Breast epithelium (tissue), 4 donors: Measurements from ENCODE around the gene CD200R1. TPM values are rescaled to one million over a fixed set of nuclear protein-coding genes. Genes with fewer than 3 reads are reported as not detected.
"Not testable (repeated sequence)": the region's sequence is repeated elsewhere in the genome, so short reads cannot be mapped to it uniquely, and the experiment has no call there.

Experiments
- DNase-seq, 2 donors: peaks; one replicate each; pipeline ENCODE4 v3.0.0-alpha.2; 2019; ENCODE audit warnings: low spot score in 2 of 2
- H3K27ac ChIP-seq, 2 donors: fragments of 200-600 bp; sonication (generic) in 1 of 2; one replicate each; pipeline ENCODE4 v1.5.1; 2016 to 2019; ENCODE audit warnings: mild to moderate bottlenecking in 1 of 2
- H3K27me3 ChIP-seq, 2 donors: fragments of 200-600 bp; sonication (generic) in 1 of 2; one replicate each; pipeline versions ENCODE4 v1.5.1 to v1.6.0; 2017 to 2019; ENCODE audit warnings: control low read depth in 1 of 2, mild to moderate bottlenecking in 1 of 2
- H3K36me3 ChIP-seq: fragments of 200-600 bp; one replicate; pipeline ENCODE4 v1.5.1; 2019
- H3K4me1 ChIP-seq, 2 donors: fragments of 200-600 bp; sonication (generic); one replicate each; pipeline ENCODE4 v1.5.1; 2016 to 2019; ENCODE audit warnings: control low read depth in 1 of 2
- H3K4me3 ChIP-seq, 3 donors: fragments of 200-600 bp; sonication (generic); 1 replicate in 2 of 3; 2 replicates in 1 of 3; pipeline ENCODE4 v1.5.1; 2016 to 2019; ENCODE audit warnings: mild to moderate bottlenecking in 3 of 3, moderate library complexity in 2 of 3
- H3K9me3 ChIP-seq, 2 donors: fragments of 200-600 bp; sonication (generic) in 1 of 2; one replicate each; pipeline ENCODE4 v1.5.1; 2016 to 2019; ENCODE audit warnings: control low read depth in 1 of 2
- CTCF ChIP-seq, 3 donors: fragments of 450-650 bp; IDR thresholded peaks; one replicate each; pipeline ENCODE4 v1.5.1; 2016 to 2017; ENCODE audit warnings: antibody characterized with exemption in 3 of 3, mild to moderate bottlenecking in 3 of 3, moderate library complexity in 3 of 3
- POLR2A ChIP-seq: fragments of 450-650 bp; IDR thresholded peaks from one replicate; pipeline ENCODE4 v1.6.1; 2016; ENCODE audit warnings: antibody characterized with exemption, mild to moderate bottlenecking, moderate library complexity
- POLR2AphosphoS5 ChIP-seq, 3 donors: sonication (generic); formaldehyde crosslinking; IDR thresholded peaks; one replicate each; pipeline ENCODE4 v1.6.1; 2017; ENCODE audit warnings: antibody characterized with exemption in 3 of 3
- intact Hi-C: fragments of 100-400 bp; cut with DNase I; formaldehyde crosslinking; loops from one replicate; pipeline ENCODE4 v1.15.1; 2023; ENCODE audit warnings: low total_unique reads
- total RNA-seq, 3 donors: library from RNA; depleted of rRNA; stranded (reverse); fragments of >200 nt; gene quantifications; one replicate each; pipeline ENCODE4 v1.1.0, GENCODE V29; 2016

CD200R1 gene
- total RNA-seq, 3 donors from 2014 or later, result 0.66 to 3.4 (median 1.3) TPM

- TF ChIP-seq POLR2A (no peak), CTCF (IDR thresholded peaks at IDR 0.05) (no peak), POLR2AphosphoS5 (IDR thresholded peaks at IDR 0.05) (no peak)
These were observed 48.9 kb downstream of the CD200R1 start for GRCh38 chr3:112925969-112926368.

GRCh38 chr3:112925560-112925959, 49.3 kb downstream of the CD200R1 start:
- DNase-seq, result no peak
- Histone ChIP-seq H3K36me3 (no peaks in the 10 kb centered on the region), H3K4me3 (no peak overlapping the region), H3K9me3 (no peaks in the 10 kb centered on the region), H3K27me3 (no peaks in the 10 kb centered on the region), H3K4me1 (no peaks in the 10 kb centered on the region), H3K27ac (no peak overlapping the region)
- intact Hi-C loops, result no loop called here
- TF ChIP-seq CTCF (IDR thresholded peaks at IDR 0.05) (no peak), POLR2AphosphoS5 (IDR thresholded peaks at IDR 0.05) (no peak), POLR2A (no peak)

More at GRCh38 chr3:112925969-112926368, 48.9 kb downstream of the CD200R1 start:
- intact Hi-C loops, result no loop called here
- no peak overlapping the region for H3K4me3 ChIP-seq
- no peak overlapping the region for H3K27ac ChIP-seq
- no peak for DNase-seq
- no peaks in the 10 kb centered on the region for H3K4me1 ChIP-seq
- no peaks in the 10 kb centered on the region for H3K36me3 ChIP-seq
- H3K9me3 ChIP-seq, result no peaks in the 10 kb centered on the region
- H3K27me3 ChIP-seq, result no peaks in the 10 kb centered on the region

- H3K36me3 ChIP-seq, H3K27me3 ChIP-seq, DNase-seq, intact Hi-C loops, H3K4me3 ChIP-seq, H3K4me1 ChIP-seq, H3K27ac ChIP-seq: not testable (repeated sequence)
- peaks cover 4 to 20% of the 10 kb centered on the region in 2 donors for H3K9me3 ChIP-seq
These were observed 55.4 kb downstream of the CD200R1 start for GRCh38 chr3:112919541-112919940.

GRCh38 chr3:112908252-112908651, 66.7 kb downstream of the CD200R1 start:
- intact Hi-C loops, result no loop called here

GRCh38 chr3:112904786-112905185, 70.1 kb downstream of the CD200R1 start:
- H3K27ac ChIP-seq, result no peak overlapping the region
- intact Hi-C loops, result no loop called here
- no peaks in the 10 kb centered on the region for H3K4me1 ChIP-seq
- H3K27me3 ChIP-seq, result no peaks in the 10 kb centered on the region
- no peak for DNase-seq
- no peak overlapping the region for H3K4me3 ChIP-seq
- H3K9me3 ChIP-seq, result peaks cover 0 to 19% of the 10 kb centered on the region in 2 donors
- no peaks in the 10 kb centered on the region for H3K36me3 ChIP-seq
- no peak for TF ChIP-seq CTCF (IDR thresholded peaks at IDR 0.05)
- TF ChIP-seq POLR2A, result no peak
- TF ChIP-seq POLR2AphosphoS5 (IDR thresholded peaks at IDR 0.05), result no peak

More at GRCh38 chr3:112908252-112908651, 66.7 kb downstream of the CD200R1 start:
- no peak overlapping the region for H3K4me3 ChIP-seq
- TF ChIP-seq POLR2A, result no peak
- TF ChIP-seq POLR2AphosphoS5 (IDR thresholded peaks at IDR 0.05), result no peak
- TF ChIP-seq CTCF (IDR thresholded peaks at IDR 0.05), result no peak
- H3K9me3 ChIP-seq, result peaks cover 0 to 12% of the 10 kb centered on the region in 2 donors
- H3K27ac ChIP-seq, result no peak overlapping the region
- no peaks in the 10 kb centered on the region for H3K27me3 ChIP-seq
- no peaks in the 10 kb centered on the region for H3K4me1 ChIP-seq
- DNase-seq, result no peak
- no peaks in the 10 kb centered on the region for H3K36me3 ChIP-seq

- TF ChIP-seq POLR2AphosphoS5 (IDR thresholded peaks at IDR 0.05) (no peak), CTCF (IDR thresholded peaks at IDR 0.05) (no peak), POLR2A (no peak)
- no peak overlapping the region for H3K27ac ChIP-seq
- no peaks in the 10 kb centered on the region for H3K36me3 ChIP-seq
- H3K4me1 ChIP-seq, result no peaks in the 10 kb centered on the region
- H3K9me3 ChIP-seq, result peaks cover 0 to 15% of the 10 kb centered on the region in 2 donors
- intact Hi-C loops, result no loop called here
- H3K4me3 ChIP-seq, result no peak overlapping the region
- no peaks in the 10 kb centered on the region for H3K27me3 ChIP-seq
- no peak for DNase-seq
These were observed 74.8 kb downstream of the CD200R1 start for GRCh38 chr3:112900113-112900512.
